AG20443 (cell line): Measurements from ENCODE around the gene RAD51B.

Experiments
- DNase-seq: peaks from one replicate; pipeline ENCODE4 v3.0.0; 2012; ENCODE audit warnings: low spot score, mixed read lengths

RAD51B gene

DNA sequence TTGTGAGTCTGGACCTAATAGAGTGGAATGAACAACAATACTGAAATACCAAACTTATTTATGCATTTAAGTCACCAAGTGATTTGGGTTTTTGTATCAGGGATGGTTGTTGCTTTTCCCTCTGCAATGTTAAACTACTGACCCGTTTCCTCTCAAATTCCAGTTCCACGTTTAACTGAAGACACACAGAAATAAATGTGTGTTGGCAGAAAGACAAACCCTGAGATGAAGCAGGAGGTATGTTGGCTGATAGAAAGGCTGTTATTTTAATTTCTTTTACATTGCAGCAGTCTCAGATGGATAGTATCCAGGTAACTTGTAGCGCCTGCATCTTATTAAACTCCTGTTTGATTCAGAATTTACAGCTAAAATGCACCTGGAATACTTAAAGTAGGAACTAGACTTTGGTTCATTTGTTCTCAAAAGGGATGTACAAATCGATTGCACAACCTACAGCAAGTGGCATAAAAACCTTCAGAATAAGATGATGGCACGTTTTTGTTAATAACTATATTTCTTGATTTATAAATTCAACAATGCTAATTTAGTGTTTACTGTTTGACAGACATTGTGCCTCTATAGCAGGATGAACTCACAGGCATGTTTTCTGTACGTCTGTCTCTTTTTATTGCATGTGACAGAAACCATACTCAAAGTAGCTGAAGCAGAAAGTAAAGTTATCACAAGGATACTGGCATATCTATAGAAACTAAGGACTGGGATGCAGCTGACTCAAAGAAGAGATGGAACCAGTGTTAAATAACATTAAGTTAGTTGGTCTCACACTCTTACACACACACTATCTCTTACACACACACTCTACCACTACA is 567.6 kb downstream of the RAD51B start:
- DNase-seq = no peak

DNA sequence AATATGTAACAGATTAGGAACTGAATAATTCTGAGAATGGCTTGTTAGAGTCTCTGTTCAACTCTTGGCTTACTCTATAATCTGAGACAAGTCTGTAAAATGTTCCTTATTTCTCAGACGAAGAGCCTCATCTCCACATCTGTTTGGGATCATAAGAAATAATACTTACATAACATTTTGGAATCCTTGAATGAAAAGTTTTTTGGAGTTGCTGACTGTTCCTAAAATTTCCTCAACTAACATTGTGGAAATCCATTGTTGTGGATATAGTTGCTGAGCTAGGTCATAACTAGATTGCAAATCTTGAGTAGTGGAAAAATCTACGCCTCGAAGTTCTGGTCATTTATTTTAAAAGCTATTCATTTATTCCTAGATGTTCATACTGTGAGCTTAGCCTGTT is 570.4 kb downstream of the RAD51B start:
- no peak for DNase-seq

DNA sequence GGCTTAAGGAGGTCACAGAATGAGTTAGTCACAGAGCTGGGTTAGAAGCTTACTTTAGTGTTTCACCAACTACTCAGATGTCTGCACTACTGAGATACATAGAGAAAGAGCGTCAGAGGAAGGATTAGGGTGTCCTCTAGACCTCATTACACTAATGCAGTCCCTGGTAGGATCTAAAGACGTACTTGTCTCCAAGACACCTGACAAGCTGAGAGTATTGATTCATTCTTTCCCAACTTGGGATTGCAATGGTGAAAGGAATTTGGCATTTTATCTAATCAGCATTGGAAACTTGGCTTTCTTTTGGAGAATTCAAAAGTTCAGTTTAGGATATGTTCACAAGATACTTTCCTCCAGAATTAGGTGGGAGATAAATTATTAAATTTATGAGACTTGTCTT is 571.2 kb downstream of the RAD51B start:
- DNase-seq = no peak

DNA sequence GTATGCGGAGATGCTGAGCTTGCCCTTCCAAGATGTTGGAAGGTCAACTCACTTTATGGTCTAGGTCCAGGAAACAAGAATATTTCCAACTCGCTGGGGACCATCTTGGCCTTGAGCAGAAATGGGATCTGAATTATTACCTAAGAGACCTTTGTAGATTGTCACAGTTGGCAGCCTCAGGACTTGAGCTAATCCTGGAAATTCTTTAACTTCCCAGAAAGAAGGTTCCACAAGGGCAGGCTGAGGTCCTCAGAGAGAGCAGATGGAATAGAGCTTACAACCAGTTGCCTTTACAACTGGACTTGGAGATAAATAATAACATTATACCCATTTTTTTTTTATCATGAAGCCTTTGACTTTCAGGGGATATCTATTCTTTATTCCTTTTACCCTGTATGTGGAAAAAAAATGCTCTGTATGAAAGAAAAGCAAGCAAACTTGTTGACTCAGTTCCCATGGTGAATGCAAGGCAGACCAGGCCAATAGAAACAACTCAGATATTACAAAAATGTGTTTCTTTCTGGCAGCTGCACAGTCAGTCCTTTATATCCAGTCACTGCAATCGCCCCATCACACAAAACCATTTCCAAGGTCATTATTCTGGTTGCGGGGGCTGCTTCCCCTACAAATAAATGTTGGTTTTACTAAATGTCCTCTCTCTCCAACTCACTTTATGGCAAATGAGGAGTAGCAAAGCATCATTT is 571.9 kb downstream of the RAD51B start:
- peak; percentile 76 for DNase-seq

DNA sequence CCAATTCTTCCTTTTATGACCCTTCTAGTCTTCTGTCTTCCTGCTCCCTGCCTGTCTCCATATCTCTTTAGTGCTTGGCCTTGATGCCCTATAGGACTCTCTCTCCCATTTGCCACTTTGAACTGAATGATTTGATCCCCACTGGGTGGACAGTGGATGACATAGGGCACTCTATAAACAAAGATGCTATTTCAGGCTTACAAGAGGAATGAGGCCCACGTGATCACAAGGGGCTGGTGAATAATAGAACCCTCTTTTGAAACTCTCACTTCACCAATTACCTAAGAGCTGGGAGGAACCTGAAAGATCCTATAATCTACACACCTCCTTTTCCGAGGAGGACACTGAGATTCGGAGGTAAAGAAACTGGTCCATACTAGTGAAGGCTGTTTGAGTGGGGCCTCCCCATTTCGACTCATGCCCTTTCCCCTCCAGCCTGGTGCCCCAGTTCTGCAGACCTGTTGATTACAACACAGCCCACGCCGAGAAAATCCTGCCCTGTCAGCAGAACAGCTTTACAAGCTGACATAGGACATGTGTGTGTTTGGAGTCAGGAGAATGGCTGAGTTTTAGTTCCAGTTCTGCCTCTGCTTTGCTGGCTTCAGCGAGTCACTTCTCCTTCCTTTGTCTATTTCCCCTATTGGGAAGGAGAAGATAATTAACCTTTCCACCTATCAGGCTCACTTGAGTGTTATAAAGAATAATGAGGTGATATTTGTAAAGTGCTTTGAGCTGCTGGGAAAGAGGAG is 573.0 kb downstream of the RAD51B start:
- no peak for DNase-seq

DNA sequence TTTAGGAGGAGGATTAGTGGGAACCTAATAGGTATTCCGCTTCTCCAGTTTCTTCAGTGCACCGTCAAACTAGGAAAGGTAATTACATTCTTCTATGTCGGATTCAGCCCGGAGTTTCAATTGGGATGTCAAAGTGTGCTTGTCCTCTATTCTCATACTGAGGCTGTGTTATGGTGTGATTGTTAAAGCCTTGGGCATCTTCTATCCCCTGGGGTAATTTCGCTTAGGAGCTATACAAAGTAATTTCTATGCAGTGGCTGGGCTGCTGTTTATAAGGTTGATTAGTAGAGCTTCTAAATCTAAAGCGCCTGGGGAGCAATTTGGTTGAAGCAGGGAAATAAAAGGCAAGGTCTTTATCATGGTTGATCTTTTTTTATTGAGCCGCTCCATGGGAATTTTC is 573.7 kb downstream of the RAD51B start:
- DNase-seq = no peak

DNA sequence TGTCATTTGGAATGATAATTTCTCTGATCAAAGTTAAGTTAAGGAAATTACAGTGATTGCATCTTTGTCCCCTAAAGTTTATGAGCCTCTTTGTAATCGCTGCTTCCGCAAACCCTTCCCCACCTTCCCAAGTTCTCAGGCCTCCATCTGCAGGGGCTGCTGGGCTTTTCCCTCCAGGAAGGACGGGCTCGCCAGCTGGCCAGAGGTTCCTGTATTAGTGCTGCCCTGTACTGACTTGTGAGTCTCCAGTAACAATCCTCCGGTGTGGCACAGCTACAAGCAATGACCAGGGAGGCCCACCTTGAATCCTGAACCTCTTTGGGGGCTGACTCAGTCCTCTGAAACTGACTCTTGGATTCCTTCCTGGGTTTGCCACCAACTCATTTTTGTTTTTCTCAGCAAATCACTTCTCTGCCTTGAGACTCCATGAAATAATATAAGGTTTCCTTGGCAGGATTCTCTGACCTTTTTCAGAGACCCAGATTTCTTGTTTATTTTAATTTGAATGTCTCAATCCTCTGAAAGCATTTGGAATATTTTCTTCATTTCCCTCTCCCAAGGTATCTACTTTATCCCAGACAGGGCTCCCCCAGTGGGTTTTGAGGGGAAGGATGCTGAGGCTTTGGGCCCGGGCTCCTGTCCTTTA is 574.7 kb downstream of the RAD51B start:
- DNase-seq = no peak

DNA sequence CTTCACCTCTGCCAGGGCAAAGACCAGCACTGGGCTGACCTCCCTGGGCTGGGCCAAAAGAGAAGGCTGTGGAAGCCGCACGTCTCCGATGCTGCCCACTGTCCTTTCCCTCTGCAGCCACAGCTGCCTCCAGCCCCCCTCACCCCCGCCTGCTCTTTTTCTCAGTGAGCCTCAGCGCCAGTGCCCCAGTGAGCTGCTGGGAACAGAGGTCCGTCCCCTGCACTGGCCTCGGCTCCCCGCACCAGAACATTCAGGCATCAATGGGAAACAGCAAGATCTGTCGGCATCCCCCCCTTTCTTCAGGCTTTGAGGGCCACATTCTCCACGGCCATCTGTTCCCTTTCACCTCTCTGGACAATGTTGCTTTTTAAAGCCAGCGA is 575.2 kb downstream of the RAD51B start:
- no peak for DNase-seq

DNA sequence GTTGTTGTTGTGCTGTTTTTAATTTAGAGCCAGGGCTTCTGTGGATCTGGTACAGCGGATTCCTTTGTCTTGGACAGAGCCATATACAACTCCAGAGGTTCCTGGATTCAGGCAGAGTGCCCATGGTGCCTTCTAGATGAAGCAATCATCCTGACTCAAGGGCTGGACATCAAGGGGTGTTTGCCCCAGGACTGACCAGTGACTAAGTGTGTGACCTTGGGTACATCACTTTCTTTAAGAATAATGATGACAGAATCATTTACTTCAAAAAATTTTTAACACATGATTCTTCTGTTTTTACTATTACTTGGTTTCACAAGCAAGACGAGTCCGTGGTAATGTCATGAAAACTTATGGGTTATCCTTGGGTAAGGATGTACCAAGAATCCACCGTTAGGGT is 576.0 kb downstream of the RAD51B start:
- DNase-seq = peak; percentile 74

DNA sequence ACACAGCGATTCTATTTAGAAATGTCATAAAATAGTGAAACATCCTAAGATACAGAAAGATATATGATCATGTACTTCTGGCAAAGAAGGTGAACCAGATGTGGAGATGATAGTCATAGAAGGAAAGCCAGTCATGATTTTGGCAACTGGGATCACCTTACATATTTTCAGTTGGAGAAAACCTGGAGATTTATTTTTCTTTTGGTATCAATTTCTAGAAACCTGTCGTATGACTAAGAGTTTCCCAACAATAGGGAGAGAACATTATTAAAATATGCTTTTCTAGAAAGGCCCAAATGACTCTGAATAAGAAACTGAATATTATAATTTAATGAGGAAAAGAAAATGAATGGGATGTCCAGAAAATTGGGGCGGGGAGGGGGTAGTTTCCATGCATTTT is 576.9 kb downstream of the RAD51B start:
- DNase-seq = no peak

DNA sequence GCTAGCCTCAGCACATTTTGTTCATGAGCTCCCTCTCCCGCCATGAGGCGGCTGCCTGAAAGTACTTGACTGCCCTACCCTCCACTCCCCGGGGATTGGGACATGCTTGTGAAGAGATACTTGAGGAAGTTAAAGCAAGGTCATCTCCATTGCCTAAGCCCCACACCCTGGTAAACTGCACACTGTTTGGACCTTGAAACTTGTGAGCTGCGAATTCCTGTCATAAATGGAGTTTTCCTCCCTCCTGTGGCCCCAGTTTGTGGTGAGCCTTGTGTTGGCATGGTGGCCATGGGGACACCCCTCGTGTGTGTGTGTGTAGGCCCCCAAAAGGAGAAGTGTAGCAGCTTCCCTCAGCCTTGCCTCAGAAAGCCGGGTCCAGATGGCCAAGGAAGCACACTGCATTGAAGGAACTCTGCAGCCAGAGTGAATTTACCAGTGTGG is 577.8 kb downstream of the RAD51B start:
- no peak for DNase-seq

DNA sequence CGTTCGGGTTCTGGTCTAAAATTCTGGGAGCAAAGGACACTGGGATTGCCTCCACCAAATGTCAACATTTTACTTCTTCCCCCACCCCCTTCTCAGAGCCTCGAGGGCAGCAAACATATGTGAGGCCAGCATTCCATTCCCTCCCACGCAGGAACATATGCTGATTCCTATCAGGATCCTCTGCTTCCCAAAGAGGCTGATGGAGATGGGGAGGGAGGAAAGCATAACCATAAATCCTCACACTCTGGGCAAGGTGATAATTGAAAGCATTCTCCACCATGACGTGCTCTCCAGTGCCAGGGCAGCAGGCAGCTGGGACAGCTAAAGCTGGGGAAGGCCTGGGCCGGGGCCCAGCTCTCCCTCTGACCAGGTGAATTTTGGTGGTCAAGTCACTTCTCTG is 578.2 kb downstream of the RAD51B start:
- peak; percentile 41 for DNase-seq

DNA sequence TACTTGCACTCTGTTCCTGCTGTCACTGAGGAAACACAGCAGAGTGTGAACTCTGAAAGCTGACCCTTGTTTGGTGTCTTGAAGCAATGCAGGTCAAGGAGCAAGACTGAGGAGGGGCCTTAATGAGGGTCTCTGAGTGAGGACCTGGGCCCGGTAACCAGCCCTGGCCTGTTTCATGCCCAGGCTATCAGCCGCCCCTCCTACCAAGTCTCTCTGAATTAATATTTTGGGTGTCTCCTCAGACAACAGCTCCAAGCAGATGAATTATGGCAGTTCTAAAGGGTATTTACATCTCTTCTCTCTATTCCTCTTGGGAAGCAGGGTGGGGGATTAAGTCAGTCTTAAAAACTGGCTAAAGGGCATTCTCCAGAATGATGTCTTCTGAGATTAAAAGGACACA is 578.8 kb downstream of the RAD51B start:
- no peak for DNase-seq

DNA sequence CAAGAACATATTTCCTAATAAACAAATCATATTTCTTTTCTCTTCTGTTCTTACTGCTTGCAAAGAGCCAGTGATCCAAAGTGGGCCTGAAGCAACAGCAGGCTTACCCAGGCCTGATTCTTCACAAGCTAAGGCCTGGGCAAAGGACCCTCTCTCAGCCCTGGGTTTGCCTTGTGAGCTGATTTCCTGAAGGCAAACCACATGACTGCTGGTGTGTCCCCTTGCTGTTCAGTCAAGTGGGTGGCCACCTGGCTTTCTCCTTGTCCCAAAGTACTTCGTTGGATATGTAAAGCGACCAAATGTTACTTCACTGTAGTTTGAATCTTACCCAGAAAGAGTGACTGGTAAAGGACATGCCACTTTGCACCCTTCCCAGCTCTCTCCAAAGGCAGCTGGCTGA is 580.4 kb downstream of the RAD51B start:
- DNase-seq = no peak

DNA sequence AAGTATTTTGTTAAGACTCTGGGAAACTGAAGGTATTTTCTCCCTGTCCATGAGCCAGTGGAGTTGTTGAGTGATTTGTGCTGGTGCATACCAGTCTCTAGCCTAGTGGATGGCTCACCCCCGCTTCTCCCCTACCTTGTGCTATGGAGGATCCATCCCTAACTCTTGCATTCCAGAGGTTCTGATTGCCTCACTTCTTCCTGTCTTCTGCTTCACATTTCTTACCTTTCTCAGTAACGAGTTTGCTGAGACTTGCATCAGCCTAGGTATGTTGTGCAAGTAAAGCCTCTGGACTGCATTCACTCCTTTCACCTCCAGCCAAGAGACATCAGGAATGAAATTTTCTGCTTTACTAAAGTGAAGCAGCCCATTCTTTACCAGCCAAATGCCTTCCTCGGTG is 581.7 kb downstream of the RAD51B start:
- no peak for DNase-seq

DNA sequence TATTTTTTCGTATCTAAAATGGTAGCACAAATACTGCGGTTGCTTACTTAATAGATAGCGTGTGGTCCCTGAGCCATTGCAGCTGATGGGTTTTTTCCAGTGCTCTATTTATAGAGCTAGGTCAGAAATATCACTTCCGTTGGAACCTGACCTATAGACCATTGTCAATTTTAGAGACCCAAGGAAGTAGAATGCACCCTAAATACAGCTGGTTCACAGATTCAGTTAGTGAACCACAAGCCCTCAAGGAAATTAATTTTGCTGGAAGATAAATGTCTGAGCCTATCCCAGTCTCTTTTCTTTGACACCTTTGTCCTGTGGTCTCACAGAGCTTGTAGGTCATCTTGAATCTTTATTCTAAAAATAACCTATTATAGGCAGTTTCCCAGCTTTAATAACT is 582.3 kb downstream of the RAD51B start:
- DNase-seq = no peak

DNA sequence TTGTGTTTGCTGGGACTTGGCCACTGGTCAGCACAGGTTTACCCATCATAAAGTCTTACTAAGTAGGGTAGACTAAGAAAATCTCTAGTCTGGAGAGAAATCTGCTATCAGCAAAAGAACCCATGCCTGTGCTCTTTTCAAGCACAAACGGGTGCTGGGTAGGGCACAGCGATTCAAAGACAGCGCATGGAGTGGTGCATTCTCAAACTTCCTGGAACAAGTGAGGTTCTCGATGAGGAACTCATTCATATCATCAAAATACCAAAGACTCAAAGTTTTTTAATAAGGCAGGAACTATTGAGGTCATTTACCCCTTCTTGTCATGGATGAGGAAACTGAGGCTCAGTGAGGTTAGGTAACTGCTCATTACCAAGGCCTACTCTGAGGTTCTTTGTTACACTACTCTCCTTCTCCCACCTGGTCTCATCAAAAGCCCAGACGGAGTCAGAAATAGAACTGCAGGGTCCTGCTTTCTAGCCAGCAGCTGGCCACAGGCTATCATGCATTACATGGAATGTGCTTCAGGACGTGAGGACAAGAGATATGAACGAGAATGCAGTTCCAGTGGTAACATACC is 583.0 kb downstream of the RAD51B start:
- DNase-seq = no peak

DNA sequence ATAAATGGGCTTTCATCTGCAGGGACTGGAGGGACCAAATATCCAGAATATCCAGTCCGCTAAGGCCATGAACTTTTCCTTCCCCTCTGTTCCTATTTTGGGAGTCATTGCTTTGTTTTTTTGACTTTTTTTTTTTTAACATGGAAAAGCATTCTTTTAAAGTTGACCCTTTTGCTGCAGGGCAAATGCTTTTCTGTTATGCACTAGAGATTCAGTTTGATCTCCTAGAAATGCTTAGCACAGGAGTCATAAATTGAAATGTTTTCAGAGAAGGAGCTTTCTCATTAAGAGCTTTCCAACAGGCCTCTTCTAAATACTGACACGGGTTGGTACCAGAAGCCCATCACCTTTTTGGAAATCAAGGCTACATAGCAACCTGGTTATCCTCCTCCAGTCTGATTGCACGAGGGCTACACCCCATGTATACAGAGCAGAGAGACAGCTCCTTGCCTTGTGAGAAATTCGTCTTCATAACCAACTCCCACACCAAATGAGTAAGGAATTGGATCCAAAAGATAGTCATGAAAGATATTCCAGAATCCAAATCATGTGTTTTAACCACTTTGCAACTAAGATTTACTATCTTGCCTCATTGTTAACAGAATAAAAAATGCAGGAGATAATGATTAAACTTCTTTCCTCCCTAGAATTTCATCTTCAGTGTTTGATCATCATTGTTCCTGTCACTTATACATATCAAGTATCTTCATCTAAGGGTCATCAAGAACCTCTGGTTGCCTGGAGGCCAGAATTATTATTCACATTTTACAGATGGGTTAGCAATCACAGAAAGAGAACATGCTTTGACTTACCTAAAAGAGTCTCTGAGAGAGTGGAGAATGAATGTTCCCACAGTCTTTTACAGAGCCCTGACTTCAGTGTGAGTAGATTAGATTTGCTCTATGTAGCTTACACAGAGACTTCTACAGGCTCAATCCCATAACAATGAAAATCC is 583.9 kb downstream of the RAD51B start:
- DNase-seq = no peak

DNA sequence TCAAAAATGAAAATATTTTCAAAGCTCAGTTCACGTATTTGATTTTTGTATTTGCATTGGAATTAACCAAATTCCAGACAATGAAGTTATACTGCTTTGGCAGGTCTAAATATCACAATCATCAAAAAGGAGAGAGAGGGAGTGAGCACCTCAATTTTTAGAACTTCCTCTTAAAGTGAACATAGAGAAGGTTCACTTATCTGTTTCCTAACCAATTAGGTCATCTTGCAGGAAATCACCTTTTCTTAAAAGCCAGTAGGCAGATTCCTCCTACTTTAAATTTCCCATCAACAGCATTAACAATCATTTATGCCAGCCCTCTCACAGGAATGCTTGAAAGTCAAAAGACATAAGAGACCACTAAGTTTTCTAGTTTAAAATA is 584.6 kb downstream of the RAD51B start:
- no peak for DNase-seq

DNA sequence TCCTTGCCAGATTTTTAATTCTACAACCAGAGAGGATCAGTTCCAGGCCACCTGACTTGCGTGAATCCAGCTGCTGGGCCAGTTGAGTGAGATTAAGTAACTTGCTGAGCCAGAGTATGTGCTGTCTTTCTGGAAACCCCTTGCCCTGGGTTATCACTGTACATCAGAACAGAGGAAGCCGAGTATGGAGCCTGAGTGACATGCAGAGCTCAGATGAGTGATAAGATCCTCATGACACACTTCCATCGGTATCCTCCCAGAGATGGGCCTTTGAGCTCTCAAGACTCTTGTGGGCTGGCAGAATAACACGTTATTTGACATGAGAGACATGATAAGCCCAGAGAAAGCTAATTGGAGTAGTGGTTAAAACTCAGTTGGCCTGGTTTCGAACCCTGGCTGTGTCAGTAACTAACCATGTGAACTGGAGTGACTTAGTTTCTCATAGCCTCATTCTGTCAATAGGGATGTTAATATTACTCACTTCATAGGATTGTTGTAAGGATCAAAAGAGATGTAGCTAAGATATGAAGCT is 585.1 kb downstream of the RAD51B start:
- no peak for DNase-seq

DNA sequence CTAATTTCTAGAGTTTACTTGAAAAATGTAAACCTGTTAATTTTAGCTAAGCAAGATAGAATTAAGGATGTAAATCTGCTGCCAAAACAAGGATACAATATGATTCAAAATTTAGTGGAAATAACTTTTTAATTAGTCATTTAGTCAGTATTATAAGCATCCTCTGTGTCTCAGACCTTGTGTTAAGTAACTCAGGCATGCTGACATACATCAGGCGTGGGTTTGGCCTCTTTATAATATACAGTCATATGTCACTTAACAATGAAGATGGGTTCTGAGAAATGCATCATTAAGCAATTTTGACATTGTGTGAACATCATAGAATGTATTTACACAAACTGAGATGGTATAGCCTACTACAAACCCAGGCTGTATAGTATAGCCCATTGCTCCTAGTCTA is 586.4 kb downstream of the RAD51B start:
- DNase-seq = no peak
